ENCODE measurements around the gene MYO15A.

The MYO15A gene

GRCh38 chr17:18108401-18109312 is at the start of gene MYO15A:
Gene MYO15A, plus strand, starts transcription at chr17:18108756. Its CDS starts 10,045 bp downstream, at chr17:18118801.
- DNase-seq: no peak

GRCh38 chr17:18059283-18059682 is 49.3 kb upstream of the MYO15A start:
- DNase-seq: no peak

- DNase-seq: no peak
Measured at GRCh38 chr17:18064053-18064452, 44.5 kb upstream of the MYO15A start.

- DNase-seq: no peak
Measured at GRCh38 chr17:18065546-18065945, 43.0 kb upstream of the MYO15A start.

GRCh38 chr17:18066866-18067265 is 41.7 kb upstream of the MYO15A start:
- DNase-seq: no peak

- no peak for DNase-seq
Measured at GRCh38 chr17:18069101-18069500, 39.5 kb upstream of the MYO15A start.

- DNase-seq: peak; percentile 19
Measured at GRCh38 chr17:18070861-18071340, 37.7 kb upstream of the MYO15A start.

GRCh38 chr17:18071751-18072150 is 36.8 kb upstream of the MYO15A start:
- no peak for DNase-seq

- no peak for DNase-seq
Measured at GRCh38 chr17:18074566-18075272, 33.8 kb upstream of the MYO15A start.

GRCh38 chr17:18076936-18077335 is 31.6 kb upstream of the MYO15A start:
- no peak for DNase-seq

GRCh38 chr17:18079543-18079942 is 29.0 kb upstream of the MYO15A start:
- DNase-seq: no peak

GRCh38 chr17:18084256-18084655 is 24.3 kb upstream of the MYO15A start:
- DNase-seq: no peak

GRCh38 chr17:18087610-18088491 is 20.7 kb upstream of the MYO15A start, which contains the start of gene DRG2:
Gene DRG2, plus strand, starts transcription at chr17:18087948. Its CDS starts 76 bp downstream, at chr17:18088024.
- DNase-seq: peak; percentile 91

GRCh38 chr17:18089613-18090012 is 18.9 kb upstream of the MYO15A start:
- no peak for DNase-seq

- no peak for DNase-seq
Measured at GRCh38 chr17:18093616-18094408, 14.7 kb upstream of the MYO15A start.

GRCh38 chr17:18094409-18094807 is 14.1 kb upstream of the MYO15A start:
- no peak for DNase-seq

- no peak for DNase-seq
Measured at GRCh38 chr17:18099516-18099915, 9.0 kb upstream of the MYO15A start.

GRCh38 chr17:18100616-18101015 is 7.9 kb upstream of the MYO15A start:
- no peak for DNase-seq

GRCh38 chr17:18101828-18102227 is 6.7 kb upstream of the MYO15A start:
- DNase-seq: no peak

- no peak for DNase-seq
Measured at GRCh38 chr17:18102640-18103039, 5.9 kb upstream of the MYO15A start.

- DNase-seq: no peak
Measured at GRCh38 chr17:18105027-18105426, 3.5 kb upstream of the MYO15A start.

- DNase-seq: no peak
Measured at GRCh38 chr17:18105595-18105994, 3.0 kb upstream of the MYO15A start.
